Heart right ventricle (tissue), 16 donors: Measurements from ENCODE around the gene HOXB6. TPM values are rescaled to one million over a fixed set of nuclear protein-coding genes. Genes with fewer than 3 reads are reported as not detected.

Source experiments
- ATAC-seq, 8 donors: fragments of 200-7000 bp; cut with Tn5 transposase; one replicate each; pipeline ENCODE4 v1.9.1; 2020; ENCODE audit warnings: mild to moderate bottlenecking in 8 of 8, moderate library complexity in 8 of 8, moderate number of reproducible peaks in 1 of 8
- DNase-seq, 2 donors: peaks; one replicate each; pipeline ENCODE4 v3.0.0-alpha.2; 2020
- H3K27ac ChIP-seq, 10 donors: fragments of 200-600 bp; sonication (generic) in 2 of 10; one replicate each; pipeline versions ENCODE4 v1.5.0 to v1.8.0; 2020 to 2022; ENCODE audit warnings: mild to moderate bottlenecking in 3 of 10
- H3K27me3 ChIP-seq, 7 donors: fragments of 200-600 bp; one replicate each; pipeline ENCODE4 v1.8.0; 2021 to 2022; ENCODE audit warnings: mild to moderate bottlenecking in 2 of 7
- H3K36me3 ChIP-seq, 9 donors: fragments of 200-600 bp; sonication (generic) in 1 of 9; one replicate each; pipeline versions ENCODE4 v1.5.0 to v1.8.0; 2020 to 2022; ENCODE audit warnings: mild to moderate bottlenecking in 2 of 9
- H3K4me1 ChIP-seq, 9 donors: fragments of 200-600 bp; sonication (generic) in 1 of 9; one replicate each; pipeline versions ENCODE4 v1.5.0 to v1.8.0; 2020 to 2022; ENCODE audit warnings: mild to moderate bottlenecking in 4 of 9
- H3K4me3 ChIP-seq, 10 donors: fragments of 200-600 bp; sonication (generic) in 2 of 10; one replicate each; pipeline versions ENCODE4 v1.5.0 to v1.8.0; 2020 to 2022; ENCODE audit warnings: mild to moderate bottlenecking in 7 of 10, moderate library complexity in 2 of 10
- H3K9me3 ChIP-seq, 11 donors: fragments of 200-600 bp in 10 of 11; sonication (generic) in 2 of 11; one replicate each; pipeline versions ENCODE4 v1.5.0 to v1.8.0; 2013 to 2022; ENCODE audit warnings: mild to moderate bottlenecking in 2 of 11, control low read depth in 1 of 11, moderate library complexity in 1 of 11
- CTCF ChIP-seq, 9 donors: fragments of 200-600 bp; sonication (generic) in 2 of 9; IDR thresholded peaks; one replicate each; pipeline versions ENCODE4 v1.5.0 to v1.8.0; 2021 to 2022; ENCODE audit warnings: antibody characterized with exemption in 9 of 9, mild to moderate bottlenecking in 5 of 9, moderate library complexity in 1 of 9
- WGBS, 2 donors: extraction: QIAGEN DNeasy Blood & Tissue Kit; methylation state at CpG; one replicate each; pipeline ENCODE4 v1.1.7; 2013; ENCODE audit warnings: inconsistent platforms in 1 of 2; 5-methylcytosine and 5-hydroxymethylcytosine counted together
- intact Hi-C, 10 donors: fragments of 100-400 bp; cut with DNase I; formaldehyde crosslinking; loops; one replicate each; pipeline versions ENCODE4 v1.11.1 to v1.14.2; 2022
- polyA plus RNA-seq, 2 donors: library from polyadenylated mRNA; stranded (reverse); fragments of 200-250 nt; gene quantifications; one replicate each; pipeline ENCODE4 v1.2.3, GENCODE V29; 2013
- total RNA-seq, 10 donors: library from RNA; stranded (reverse); fragmentation: NEBNext Ultra II Directional in 3 of 10; extraction: Animal tissue kit (Norgen Biotek cat#: 25700) in 3 of 10; gene quantifications; one replicate each; pipeline versions ENCODE4 v1.2.1 to v1.2.4, GENCODE V29; 2021 to 2023
- donor health status: Arrhythmogenic right ventricular cardiomyopathy.
- donor health status: ischemic (EF 13 %, LVEDD 7.1; RV severe dilation, severe dysfunction).
- donor health status: healthy with polysubstance abuse.
- donor health status: DM: no; HTN: yes; CAD: no.
- donor health status: DM: no; HTN: no; CAD: no.
- donor health status: ischemic (EF 25% LVEDD 6.9; RV normal size, moderate dysfunction).
- donor health status: ischemic (EF 25% LVEDD 5.7; RV mildly dilated, moderate dysfunction).
- donor health status: healthy.
- donor health status: DM: yes; HTN: yes; CAD: no.
- donor health status: Ischemic cardiomyopathy.
- donor health status: ischemic (EF 35%, LVEDD 5.7; RV mildly dilated, moderate dysfunction).
- donor health status: nonischemic (EF 11% LVEDD 7.7; RV severe dilation, severe dysfunction).
- donor health status: DM: yes; HTN: yes; CAD: no.
- donor health status: PGD.
- donor health status: ischemic (EF 29% LVEDD 5.4; RV normal size, mild dysfunction).
- donor health status: nonischemic (EF 23%, LVEDD 6.1; RV moderate dilation, normal function).

The HOXB6 gene
- total and polyA plus RNA-seq, 12 donors: 0.14 to 1.2 (median 0.41) TPM; not detected in 2

GRCh38 chr17:48591255-48592056 is 13.3 kb downstream of the HOXB6 start:
- no peak overlapping the region for H3K27ac ChIP-seq
- WGBS, 2 donors: 83 to 85% methylated on average over 10 of the region's 10 CpGs
- H3K27me3 ChIP-seq: peaks cover 50 to 100% (median 100%) of the 10 kb centered on the region in 7 donors

GRCh38 chr17:48590607-48591161 is 14.1 kb downstream of the HOXB6 start:
- intact Hi-C loops: loop anchor here in 6 of 10 donors (5.0 to 10.0 kb wide), 5 partner anchors 98 to 256 kb away; no protein-coding TSS in a partner anchor
- H3K36me3 ChIP-seq: no peaks in the 10 kb centered on the region
- DNase-seq (no peak), ATAC-seq (no peak)
- no peak overlapping the region for H3K4me3 ChIP-seq
- H3K9me3 ChIP-seq: no peaks in the 10 kb centered on the region
- H3K27ac ChIP-seq: no peak overlapping the region
- no peak for TF ChIP-seq CTCF (IDR thresholded peaks at IDR 0.05)
- H3K4me1 ChIP-seq: peaks cover 0 to 44% (median 16%) of the 10 kb centered on the region in 9 donors
- peaks cover 44 to 100% (median 100%) of the 10 kb centered on the region in 7 donors for H3K27me3 ChIP-seq

More at GRCh38 chr17:48591255-48592056, 13.3 kb downstream of the HOXB6 start:
- ATAC-seq (no peak), DNase-seq (no peak)
- Histone ChIP-seq H3K4me1 (peaks cover 0 to 43% (median 10%) of the 10 kb centered on the region in 9 donors), H3K9me3 (no peaks in the 10 kb centered on the region), H3K36me3 (no peaks in the 10 kb centered on the region), H3K4me3 (no peak overlapping the region)
- no peak for TF ChIP-seq CTCF (IDR thresholded peaks at IDR 0.05)
- intact Hi-C loops: loop anchor here in 6 of 10 donors (5.0 to 10.0 kb wide), 5 partner anchors 99 to 257 kb away; no protein-coding TSS in a partner anchor

- Histone ChIP-seq H3K27ac (no peak within 1 kb of the TSS), H3K9me3 (no peaks in the 10 kb centered on the region), H3K27me3 (peaks cover 39 to 100% (median 100%) of the 10 kb centered on the region in 7 donors), H3K4me3 (no peak within 1 kb of the TSS), H3K36me3 (no peaks in the 10 kb centered on the region), H3K4me1 (peaks cover 0 to 50% (median 22%) of the 10 kb centered on the region in 9 donors)
- intact Hi-C loops: loop anchor here in 6 of 10 donors (5.0 to 10.0 kb wide), 5 partner anchors 98 to 255 kb away; no protein-coding TSS in a partner anchor
- ATAC-seq (no peak), DNase-seq (no peak)
- TF ChIP-seq CTCF (IDR thresholded peaks at IDR 0.05): no peak
- 49 to 52% methylated on average over 23 of the region's 23 CpGs for WGBS, 2 donors
These were observed 14.8 kb downstream of the HOXB6 start, which contains the start of gene HOXB3 for GRCh38 chr17:48589831-48590606. TSS of gene HOXB3 (minus strand) at chr17:48590241. CDS start at chr17:48552474, 37,767 bp downstream.
